Measurements from ENCODE around the gene PMP22.

DNA sequence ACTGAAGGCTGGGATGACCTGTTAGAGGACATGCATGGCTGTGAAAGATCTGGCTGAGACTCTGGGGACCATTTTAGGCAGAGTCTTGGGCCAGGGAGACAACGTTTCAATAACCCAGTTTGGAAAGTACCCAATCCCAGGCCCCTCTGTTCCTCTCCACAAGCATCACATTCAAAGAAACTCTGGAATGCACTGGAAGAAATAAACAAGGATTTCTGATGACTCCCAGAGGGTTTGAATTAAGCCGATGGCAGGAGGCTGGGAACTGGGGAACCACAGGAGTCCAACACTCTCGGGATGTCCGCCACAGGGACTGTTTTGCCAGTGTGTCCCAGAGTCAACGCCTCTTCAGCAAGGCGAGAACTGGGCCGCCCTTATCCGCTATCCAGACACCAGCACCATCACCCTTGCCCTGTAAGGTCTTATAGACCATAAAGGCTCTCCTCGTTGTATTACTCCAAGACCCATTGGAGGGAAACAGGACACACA, 3.3 kb downstream of the PMP22 start:
- TF ChIP-seq, protein P1, sequence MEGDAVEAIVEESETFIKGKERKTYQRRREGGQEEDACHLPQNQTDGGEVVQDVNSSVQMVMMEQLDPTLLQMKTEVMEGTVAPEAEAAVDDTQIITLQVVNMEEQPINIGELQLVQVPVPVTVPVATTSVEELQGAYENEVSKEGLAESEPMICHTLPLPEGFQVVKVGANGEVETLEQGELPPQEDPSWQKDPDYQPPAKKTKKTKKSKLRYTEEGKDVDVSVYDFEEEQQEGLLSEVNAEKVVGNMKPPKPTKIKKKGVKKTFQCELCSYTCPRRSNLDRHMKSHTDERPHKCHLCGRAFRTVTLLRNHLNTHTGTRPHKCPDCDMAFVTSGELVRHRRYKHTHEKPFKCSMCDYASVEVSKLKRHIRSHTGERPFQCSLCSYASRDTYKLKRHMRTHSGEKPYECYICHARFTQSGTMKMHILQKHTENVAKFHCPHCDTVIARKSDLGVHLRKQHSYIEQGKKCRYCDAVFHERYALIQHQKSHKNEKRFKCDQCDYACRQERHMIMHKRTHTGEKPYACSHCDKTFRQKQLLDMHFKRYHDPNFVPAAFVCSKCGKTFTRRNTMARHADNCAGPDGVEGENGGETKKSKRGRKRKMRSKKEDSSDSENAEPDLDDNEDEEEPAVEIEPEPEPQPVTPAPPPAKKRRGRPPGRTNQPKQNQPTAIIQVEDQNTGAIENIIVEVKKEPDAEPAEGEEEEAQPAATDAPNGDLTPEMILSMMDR (IDR thresholded peaks at IDR 0.05), result no peak
- no peak for TF ChIP-seq EZH2 (IDR thresholded peaks at IDR 0.05)

Measured in neural progenitor cell (in vitro differentiated cells).